Activated T-cell treated with anti-CD3 and anti-CD28 coated beads, Interleukin-2, amount 50 U/mL, for 4 hours (primary cell): ENCODE measurements around the gene LENG1. TPM values are rescaled to one million over a fixed set of nuclear protein-coding genes. Genes with fewer than 3 reads are reported as not detected.
"Not testable (repeated sequence)": the region's sequence is repeated elsewhere in the genome, so short reads cannot be mapped to it uniquely, and the experiment has no call there.

Source experiments
- ATAC-seq, 2 donors: fragments of 200-7000 bp; cut with Tn5 transposase; one replicate each; pipeline ENCODE4 v1.10.0; 2021
- DNase-seq: peaks from one replicate; pipeline ENCODE4 v3.0.0-alpha.2; 2020
- H3K27me3 Mint-ChIP-seq: one replicate; pipeline ENCODE4 v1.8.0; 2021; ENCODE audit warnings: low read depth, mixed read lengths
- H3K36me3 Mint-ChIP-seq: one replicate; pipeline ENCODE4 v1.8.0; 2022; ENCODE audit warnings: mixed read lengths; ENCODE audit not compliant: insufficient read depth
- H3K4me1 Mint-ChIP-seq: one replicate; pipeline ENCODE4 v1.8.0; 2021; ENCODE audit warnings: low read depth, mixed read lengths
- H3K4me3 Mint-ChIP-seq: one replicate; pipeline ENCODE4 v1.8.0; 2021; ENCODE audit warnings: mild to moderate bottlenecking, moderate library complexity, mixed read lengths
- H3K9me3 Mint-ChIP-seq: one replicate; pipeline ENCODE4 v1.8.0; 2021; ENCODE audit warnings: mixed read lengths
- total RNA-seq, 3 donors: library from RNA; stranded (reverse); gene quantifications; one replicate each; pipeline ENCODE4 v1.2.1, GENCODE V29; 2021

Gene LENG1
- total RNA-seq, 3 donors from 2014 or later: 5.6 to 9.7 (median 9.2) TPM

DNA sequence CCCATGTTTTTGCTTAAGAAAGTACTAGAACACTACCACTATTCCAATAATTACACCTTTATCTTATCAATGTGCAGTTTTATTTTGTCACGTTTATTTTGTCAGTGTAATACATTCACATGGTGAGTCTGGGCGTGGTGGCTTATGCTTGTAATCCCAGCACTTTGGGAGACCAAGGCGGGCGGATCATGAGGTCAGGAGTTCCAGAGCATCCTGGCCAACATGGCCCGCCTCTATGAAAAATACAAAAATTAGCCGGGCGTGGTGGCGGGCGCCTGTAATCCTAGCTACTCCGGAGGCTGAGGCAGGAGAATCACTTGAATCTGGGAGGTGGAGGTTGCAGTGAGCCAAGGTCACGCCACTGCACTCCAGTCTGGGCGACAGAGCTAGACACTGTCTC lies 34.9 kb upstream of the LENG1 start:
- not testable (repeated sequence) for DNase-seq, H3K27me3 Mint-ChIP-seq, ATAC-seq, H3K9me3 Mint-ChIP-seq, H3K4me3 Mint-ChIP-seq
- H3K36me3 Mint-ChIP-seq: peaks cover 13% of the 10 kb centered on the region
- H3K4me1 Mint-ChIP-seq: peaks cover 21% of the 10 kb centered on the region

GRCh38 chr19:54193011-54193410 lies 33.5 kb upstream of the LENG1 start:
- Mint-ChIP-seq H3K27me3 (no peaks in the 10 kb centered on the region), H3K36me3 (peaks cover 13% of the 10 kb centered on the region), H3K4me3 (peak overlapping the region; percentile 87), H3K4me1 (peaks cover 25% of the 10 kb centered on the region), H3K9me3 (no peaks in the 10 kb centered on the region)
- DNase-seq (no peak), ATAC-seq (no peak)

GRCh38 chr19:54191811-54192453 lies 32.4 kb upstream of the LENG1 start:
- Mint-ChIP-seq H3K4me3 (peak overlapping the region; percentile 87), H3K4me1 (peaks cover 35% of the 10 kb centered on the region), H3K27me3 (no peaks in the 10 kb centered on the region), H3K9me3 (no peaks in the 10 kb centered on the region), H3K36me3 (peaks cover 14% of the 10 kb centered on the region)
- ATAC-seq: no peak
- DNase-seq: no peak

DNA sequence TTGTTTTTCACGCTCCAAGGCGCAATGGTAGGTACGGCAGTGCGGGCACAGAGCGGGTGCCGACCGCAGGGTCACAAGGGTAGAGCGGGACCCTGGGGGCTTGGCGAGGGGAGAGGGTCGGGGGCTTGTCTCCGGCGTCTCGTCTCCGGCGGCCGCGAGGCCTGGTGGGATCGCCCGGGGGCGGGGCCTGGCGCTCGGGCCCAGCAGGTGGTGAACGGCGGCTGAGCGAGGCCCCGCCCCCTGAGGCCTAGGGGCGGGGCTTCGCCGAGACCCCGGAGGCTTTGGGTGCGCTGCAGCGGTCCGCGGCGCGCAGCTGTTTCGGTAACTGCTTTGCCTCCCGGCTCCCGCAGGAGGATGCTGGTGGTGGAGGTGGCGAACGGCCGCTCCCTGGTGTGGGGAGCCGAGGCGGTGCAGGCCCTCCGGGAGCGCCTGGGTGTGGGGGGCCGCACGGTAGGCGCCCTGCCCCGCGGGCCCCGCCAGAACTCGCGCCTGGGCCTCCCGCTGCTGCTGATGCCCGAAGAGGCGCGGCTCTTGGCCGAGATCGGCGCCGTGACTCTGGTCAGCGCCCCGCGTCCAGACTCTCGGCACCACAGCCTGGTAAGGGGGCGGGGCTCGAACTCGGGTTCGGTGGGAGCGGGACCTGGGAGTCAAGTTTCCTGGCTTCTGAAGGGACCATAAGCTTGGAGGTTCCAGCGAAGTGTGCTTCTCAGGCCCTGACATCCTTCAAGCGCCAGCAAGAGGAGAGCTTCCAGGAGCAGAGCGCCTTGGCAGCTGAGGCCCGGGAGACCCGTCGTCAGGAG lies 31.7 kb upstream of the LENG1 start, which contains the start of gene TSEN34:
TSS of gene TSEN34 (plus strand) at position 298 of the 800 bp plus-strand sequence. CDS start at position 355, 57 bp downstream.
- no peaks in the 10 kb centered on the region for H3K9me3 Mint-ChIP-seq
- DNase-seq (peak; percentile 82), ATAC-seq (peak; percentile 35 to 41)
- H3K4me3 Mint-ChIP-seq: peak within 1 kb of the TSS; percentile 87
- peaks cover 37% of the 10 kb centered on the region for H3K4me1 Mint-ChIP-seq
- H3K27me3 Mint-ChIP-seq: no peaks in the 10 kb centered on the region
- peaks cover 16% of the 10 kb centered on the region for H3K36me3 Mint-ChIP-seq

DNA sequence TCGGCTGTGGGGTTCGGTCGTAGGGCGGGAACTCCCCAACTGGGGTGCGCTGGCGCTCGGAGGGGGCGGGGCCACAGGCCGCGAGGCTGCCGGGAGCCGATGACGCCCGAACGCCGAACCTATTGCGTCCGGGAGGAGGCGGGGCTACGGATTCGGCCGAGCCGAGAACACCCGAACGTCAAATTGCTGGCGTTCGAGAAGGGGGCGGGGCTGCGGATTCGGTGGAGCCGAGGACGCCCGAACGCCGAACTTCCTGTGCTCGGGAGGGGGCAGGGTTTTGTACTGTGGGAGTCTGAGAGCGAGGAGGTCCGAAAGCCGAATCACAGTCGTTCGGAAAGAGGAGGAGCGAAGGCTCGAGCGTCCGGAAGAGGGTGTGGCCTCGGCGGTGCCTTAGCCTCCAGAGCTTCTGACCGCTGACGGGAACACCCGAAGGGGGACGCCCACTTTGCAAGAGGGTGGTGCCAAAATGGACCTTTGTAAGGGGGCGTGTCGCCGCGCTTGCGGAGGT lies 31.0 kb upstream of the LENG1 start:
- Mint-ChIP-seq H3K36me3 (peaks cover 14% of the 10 kb centered on the region), H3K27me3 (no peaks in the 10 kb centered on the region), H3K9me3 (no peaks in the 10 kb centered on the region), H3K4me3 (peak overlapping the region; percentile 87), H3K4me1 (peaks cover 37% of the 10 kb centered on the region)
- peak; percentile 63 to 65 for ATAC-seq
- DNase-seq: peak; percentile 100

DNA sequence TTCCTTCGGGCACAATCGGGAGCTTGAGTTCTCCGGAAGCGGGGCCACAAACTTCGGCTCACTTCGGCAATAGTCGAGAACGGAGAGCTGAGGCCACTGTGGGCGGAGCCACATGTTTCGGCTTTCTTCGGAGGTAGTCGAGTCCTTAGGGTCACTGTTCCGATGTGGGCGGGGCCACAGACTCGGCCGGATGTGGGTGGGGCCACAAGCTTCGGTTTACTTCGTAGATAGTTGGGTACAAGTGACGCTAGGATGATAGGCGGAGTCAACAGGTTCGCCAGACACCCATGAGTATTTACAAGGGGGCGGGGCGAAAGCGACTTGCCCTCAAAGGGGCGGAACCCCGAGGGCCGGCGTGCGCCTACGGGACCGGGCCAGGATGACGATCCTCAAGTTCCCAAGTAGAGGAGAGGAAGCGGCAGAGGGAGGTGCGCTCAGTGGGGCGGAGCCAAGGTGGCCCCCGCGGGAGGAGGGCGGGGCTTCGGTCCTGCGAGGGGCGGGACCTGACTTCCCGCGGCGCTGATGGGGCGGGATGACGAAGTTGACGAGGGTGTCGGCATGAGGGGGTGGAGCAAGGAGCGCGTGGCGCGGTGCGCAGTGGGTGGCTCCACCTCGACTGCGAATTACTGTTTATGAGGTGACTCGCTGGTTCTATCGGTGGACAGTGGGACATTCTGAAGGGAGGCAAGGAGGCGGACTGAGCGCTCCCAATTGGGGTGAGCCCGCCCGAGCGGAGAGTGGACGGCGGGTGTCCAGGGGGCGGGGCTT lies 30.4 kb upstream of the LENG1 start:
- no peaks in the 10 kb centered on the region for H3K9me3 Mint-ChIP-seq
- no peaks in the 10 kb centered on the region for H3K27me3 Mint-ChIP-seq
- peaks cover 37% of the 10 kb centered on the region for H3K4me1 Mint-ChIP-seq
- DNase-seq (peak; percentile 100), ATAC-seq (peak; percentile 59 to 63)
- peak overlapping the region; percentile 87 for H3K4me3 Mint-ChIP-seq
- peaks cover 14% of the 10 kb centered on the region for H3K36me3 Mint-ChIP-seq

- peak within 1 kb of the TSS; percentile 87 for H3K4me3 Mint-ChIP-seq
- H3K9me3 Mint-ChIP-seq: no peaks in the 10 kb centered on the region
- H3K4me1 Mint-ChIP-seq: peaks cover 37% of the 10 kb centered on the region
- peaks cover 14% of the 10 kb centered on the region for H3K36me3 Mint-ChIP-seq
- no peaks in the 10 kb centered on the region for H3K27me3 Mint-ChIP-seq
- DNase-seq: no peak
- peak; percentile 2 for ATAC-seq
These were observed 29.7 kb upstream of the LENG1 start, which contains the start of gene MBOAT7 for GRCh38 chr19:54189145-54189734. TSS of gene MBOAT7 (minus strand) at chr19:54189580. CDS start at chr19:54188508, 1,072 bp downstream.

GRCh38 chr19:54188215-54188871 lies 28.8 kb upstream of the LENG1 start:
- Mint-ChIP-seq H3K36me3 (peaks cover 9% of the 10 kb centered on the region), H3K9me3 (no peaks in the 10 kb centered on the region), H3K4me3 (peak overlapping the region; percentile 87), H3K4me1 (peaks cover 37% of the 10 kb centered on the region), H3K27me3 (no peaks in the 10 kb centered on the region)
- no peak for ATAC-seq
- DNase-seq: peak; percentile 59

- Mint-ChIP-seq H3K4me1 (peaks cover 25% of the 10 kb centered on the region), H3K9me3 (no peaks in the 10 kb centered on the region), H3K36me3 (peaks cover 9% of the 10 kb centered on the region), H3K4me3 (peak overlapping the region; percentile 87), H3K27me3 (no peaks in the 10 kb centered on the region)
- no peak for DNase-seq
- ATAC-seq: no peak
These were observed 27.4 kb upstream of the LENG1 start for GRCh38 chr19:54186934-54187381.

DNA sequence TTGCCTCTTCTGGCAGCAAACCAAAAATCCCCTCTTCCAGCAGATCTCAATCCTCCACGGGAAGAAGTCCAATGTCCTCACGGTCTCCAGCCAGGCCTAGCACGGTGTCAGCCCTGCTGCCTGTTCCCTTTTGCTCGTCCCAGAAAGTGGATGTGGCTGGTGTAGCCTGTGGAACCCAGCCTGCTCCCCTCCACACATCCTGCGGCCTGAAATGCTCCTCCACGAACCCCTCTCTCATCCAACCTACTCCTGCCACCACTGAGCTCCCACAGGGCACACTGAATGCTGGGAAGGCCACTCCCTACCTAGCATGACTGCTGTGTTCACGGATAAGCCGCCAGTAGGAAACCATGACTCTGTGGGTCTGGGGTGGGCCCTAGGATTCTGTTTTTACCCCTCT lies 26.8 kb upstream of the LENG1 start:
- Mint-ChIP-seq H3K36me3 (peaks cover 9% of the 10 kb centered on the region), H3K27me3 (no peaks in the 10 kb centered on the region), H3K9me3 (no peaks in the 10 kb centered on the region), H3K4me1 (peaks cover 20% of the 10 kb centered on the region), H3K4me3 (no peak overlapping the region)
- ATAC-seq: no peak
- DNase-seq: no peak

GRCh38 chr19:54183431-54183830 lies 23.9 kb upstream of the LENG1 start:
- Mint-ChIP-seq H3K36me3 (peaks cover 16% of the 10 kb centered on the region), H3K4me1 (peaks cover 15% of the 10 kb centered on the region), H3K27me3 (no peaks in the 10 kb centered on the region), H3K4me3 (no peak overlapping the region), H3K9me3 (no peaks in the 10 kb centered on the region)
- ATAC-seq: no peak
- DNase-seq: no peak

DNA sequence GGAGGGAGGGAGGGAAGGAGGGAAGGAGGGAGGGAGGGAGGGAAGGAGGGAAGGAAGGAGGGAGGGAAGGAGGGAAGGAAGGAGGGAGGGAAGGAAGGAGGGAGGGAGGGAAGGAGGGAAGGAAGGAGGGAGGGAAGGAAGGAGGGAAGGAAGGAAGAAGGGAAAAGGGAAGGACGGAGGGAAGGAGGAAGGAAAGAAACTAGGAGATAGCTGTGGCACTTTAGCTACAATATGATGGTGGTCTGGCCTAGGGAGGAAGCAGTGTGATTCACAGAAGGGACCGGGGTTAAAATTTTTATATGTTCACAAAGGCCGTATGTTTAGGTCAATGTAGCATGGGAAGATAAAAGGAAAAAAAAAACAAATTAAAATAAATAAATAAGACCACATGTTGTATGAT lies 22.4 kb upstream of the LENG1 start:
- DNase-seq, ATAC-seq, H3K4me1 Mint-ChIP-seq, H3K4me3 Mint-ChIP-seq, H3K27me3 Mint-ChIP-seq, H3K9me3 Mint-ChIP-seq: not testable (repeated sequence)
- peaks cover 17% of the 10 kb centered on the region for H3K36me3 Mint-ChIP-seq

DNA sequence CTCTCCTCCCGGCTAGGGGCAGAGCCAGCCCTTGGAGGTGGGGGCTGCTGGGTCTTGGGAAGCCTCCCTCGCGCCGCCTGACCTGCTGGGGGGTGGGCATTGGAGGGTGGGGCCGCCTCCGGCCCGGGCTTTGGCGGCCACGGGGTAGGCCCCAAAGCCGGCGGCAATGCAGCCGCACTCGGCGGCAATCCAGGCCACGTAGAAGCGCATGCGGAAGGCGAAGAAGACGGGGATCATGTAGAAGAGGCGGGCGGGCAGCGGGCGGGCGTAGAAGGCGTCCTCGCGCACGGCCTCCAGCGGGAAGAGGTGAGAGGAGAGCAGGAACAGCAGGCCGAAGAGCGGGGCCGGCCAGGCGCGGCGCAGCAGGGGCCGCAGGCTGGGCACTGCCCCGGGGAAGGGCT lies 21.2 kb upstream of the LENG1 start:
- ATAC-seq: no peak
- H3K36me3 Mint-ChIP-seq: peaks cover 16% of the 10 kb centered on the region

More for the DNA sequence above, 21.2 kb upstream of the LENG1 start:
- no peaks in the 10 kb centered on the region for H3K27me3 Mint-ChIP-seq
- H3K4me3 Mint-ChIP-seq: no peak overlapping the region
- H3K4me1 Mint-ChIP-seq: no peaks in the 10 kb centered on the region
- H3K9me3 Mint-ChIP-seq: no peaks in the 10 kb centered on the region
- DNase-seq: no peak
